MCF 10A (cell line): ENCODE results near the gene NID1. TPM values are rescaled to one million over a fixed set of nuclear protein-coding genes. Genes with fewer than 3 reads are reported as not detected.

Experiments used
- BruUV-seq: library from RNA; stranded (reverse); fragments of 400-500 nt; replicated peaks from 2 replicates; lab custom pipeline; 2021; lab: Mats Ljungman, UMichigan
- CTCF ChIA-PET: fragments of 300-600 bp; sonication (Branson Sonifier 250); formaldehyde crosslinking; extraction: SDS; loops from one replicate; lab custom pipeline; 2021; ENCODE audit warnings: antibody characterized with exemption, inconsistent platforms; lab: Yijun Ruan, JAX
- POLR2A ChIA-PET: fragments of 300-600, 350-650 bp; sonication (Branson Sonifier 250); formaldehyde crosslinking; extraction: SDS; loops from one replicate; lab custom pipeline; 2020; ENCODE audit warnings: antibody characterized with exemption, inconsistent platforms; lab: Yijun Ruan, JAX
- DNase-seq: peaks from one replicate; pipeline ENCODE4 v3.0.0-alpha.2; 2018; ENCODE audit not compliant: unreplicated experiment
- H3K27ac Mint-ChIP-seq: one replicate; pipeline ENCODE4 v1.8.0; 2022; ENCODE audit warnings: mild to moderate bottlenecking, low read depth, mixed read lengths; ENCODE audit not compliant: unreplicated experiment
- H3K27me3 Mint-ChIP-seq: one replicate; pipeline ENCODE4 v1.8.0; 2022; ENCODE audit warnings: mixed read lengths; ENCODE audit not compliant: insufficient read depth, unreplicated experiment
- H3K36me3 Mint-ChIP-seq: one replicate; pipeline ENCODE4 v1.8.0; 2022; ENCODE audit warnings: mild to moderate bottlenecking, moderate library complexity, mixed read lengths; ENCODE audit not compliant: insufficient read depth, unreplicated experiment
- H3K4me1 Mint-ChIP-seq: one replicate; pipeline ENCODE4 v1.8.0; 2022; ENCODE audit warnings: mixed read lengths; ENCODE audit not compliant: insufficient read depth, unreplicated experiment
- H3K4me3 Mint-ChIP-seq: one replicate; pipeline ENCODE4 v1.8.0; 2022; ENCODE audit warnings: mild to moderate bottlenecking, moderate library complexity, mixed read lengths; ENCODE audit not compliant: unreplicated experiment
- H3K9me3 Mint-ChIP-seq: one replicate; pipeline ENCODE4 v1.8.0; 2022; ENCODE audit warnings: mixed read lengths; ENCODE audit not compliant: unreplicated experiment
- intact Hi-C: fragments of 100-400 bp; cut with micrococcal nuclease; formaldehyde crosslinking; loops from 2 replicates; pipeline ENCODE4 v1.14.1; 2022
- total RNA-seq: library from RNA; stranded (reverse); gene quantifications from 2 replicates; pipeline ENCODE4 v1.2.3, GENCODE V29; 2022
- TF ChIP-seq, protein P1 (sequence below): fragments of 200-600 bp; IDR thresholded peaks from one replicate; pipeline ENCODE4 v1.8.0; 2022; ENCODE audit warnings: antibody characterized with exemption, mild to moderate bottlenecking; ENCODE audit not compliant: unreplicated experiment

NID1 gene
- total RNA-seq, 1 experiment from 2014 or later, result 0.16 TPM

DNA sequence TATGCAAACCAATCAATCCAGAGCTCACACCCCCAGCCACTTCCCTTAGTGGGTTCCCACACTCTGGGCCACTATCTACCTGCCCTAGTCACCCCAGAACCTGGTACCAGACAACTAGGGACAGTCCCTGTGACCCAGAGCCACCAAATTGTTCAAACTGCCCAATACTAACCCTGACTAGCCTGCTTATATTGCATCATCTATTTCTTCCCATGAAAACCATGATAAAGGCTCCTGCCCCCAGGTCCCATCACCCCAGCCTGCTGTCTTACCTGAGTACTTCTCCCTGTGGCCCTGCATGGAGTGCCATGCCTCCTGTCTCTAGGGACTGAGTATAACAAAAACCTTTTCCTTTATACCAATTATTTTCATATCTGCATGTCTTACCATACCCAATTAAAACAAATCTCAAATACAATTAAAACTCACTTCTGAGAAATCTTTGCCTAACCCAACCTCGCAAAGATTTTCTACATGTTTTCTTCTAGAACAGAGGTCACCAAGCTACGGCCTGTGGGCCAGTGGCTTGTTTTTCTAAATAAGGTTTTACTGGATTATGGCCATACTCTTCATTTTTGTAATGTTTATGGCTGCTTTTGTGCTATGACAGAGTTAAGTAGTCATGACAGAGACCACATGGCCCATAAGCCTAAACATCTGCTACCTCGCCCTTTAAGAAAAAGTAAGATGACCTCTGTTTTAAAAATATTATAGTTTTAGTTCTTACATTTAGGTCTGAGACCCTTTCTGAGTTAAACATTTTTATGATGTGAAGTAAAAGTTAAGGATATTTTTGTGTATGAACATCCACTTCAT lies 31.0 kb upstream of the NID1 start:
- CTCF ChIA-PET, result interaction anchor here (0.6 kb wide), 2 partner anchors 10 to 17 kb away, joined by 4 to 5 read pairs; no protein-coding TSS in a partner anchor
- no peaks in the 10 kb centered on the region for H3K4me1 Mint-ChIP-seq

DNA sequence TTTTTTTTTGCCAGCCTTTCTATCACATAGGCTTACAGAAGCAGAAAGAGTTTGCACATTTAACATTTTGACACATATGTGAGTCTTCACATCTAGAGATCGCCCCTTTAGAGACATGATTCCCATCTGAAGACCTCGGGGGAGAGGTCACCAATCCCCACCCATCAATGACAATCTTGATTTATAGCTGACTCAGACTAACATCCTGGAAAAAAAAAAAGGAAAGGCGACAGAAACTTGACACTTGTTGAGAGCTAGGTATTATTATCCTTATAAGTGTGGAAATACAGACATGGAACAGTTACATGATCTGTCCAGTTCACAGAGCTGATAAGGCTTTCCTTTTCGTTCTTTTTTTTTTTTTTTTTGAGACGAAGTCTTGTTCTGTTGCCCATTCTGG lies 28.0 kb upstream of the NID1 start:
- POLR2A ChIA-PET, result interaction anchor here (0.5 kb wide), 1 partner anchor 521 kb away, joined by 3 read pairs; no protein-coding TSS in a partner anchor

More for the DNA sequence above, 31.0 kb upstream of the NID1 start:
- intact Hi-C loops, result no loop called here
- H3K4me3 Mint-ChIP-seq, result no peak overlapping the region
- no peak for DNase-seq
- peaks cover 35% of the 10 kb centered on the region for H3K36me3 Mint-ChIP-seq
- POLR2A ChIA-PET, result interaction anchor here (0.7 to 1.6 kb wide), 2 partner anchors 79 to 136 kb away, joined by 3 to 5 read pairs; no protein-coding TSS in a partner anchor
- no peaks in the 10 kb centered on the region for H3K9me3 Mint-ChIP-seq
- peak overlapping the region; percentile 52 for H3K27ac Mint-ChIP-seq
- no TSS peak for BruUV-seq
- TF ChIP-seq, protein P1, sequence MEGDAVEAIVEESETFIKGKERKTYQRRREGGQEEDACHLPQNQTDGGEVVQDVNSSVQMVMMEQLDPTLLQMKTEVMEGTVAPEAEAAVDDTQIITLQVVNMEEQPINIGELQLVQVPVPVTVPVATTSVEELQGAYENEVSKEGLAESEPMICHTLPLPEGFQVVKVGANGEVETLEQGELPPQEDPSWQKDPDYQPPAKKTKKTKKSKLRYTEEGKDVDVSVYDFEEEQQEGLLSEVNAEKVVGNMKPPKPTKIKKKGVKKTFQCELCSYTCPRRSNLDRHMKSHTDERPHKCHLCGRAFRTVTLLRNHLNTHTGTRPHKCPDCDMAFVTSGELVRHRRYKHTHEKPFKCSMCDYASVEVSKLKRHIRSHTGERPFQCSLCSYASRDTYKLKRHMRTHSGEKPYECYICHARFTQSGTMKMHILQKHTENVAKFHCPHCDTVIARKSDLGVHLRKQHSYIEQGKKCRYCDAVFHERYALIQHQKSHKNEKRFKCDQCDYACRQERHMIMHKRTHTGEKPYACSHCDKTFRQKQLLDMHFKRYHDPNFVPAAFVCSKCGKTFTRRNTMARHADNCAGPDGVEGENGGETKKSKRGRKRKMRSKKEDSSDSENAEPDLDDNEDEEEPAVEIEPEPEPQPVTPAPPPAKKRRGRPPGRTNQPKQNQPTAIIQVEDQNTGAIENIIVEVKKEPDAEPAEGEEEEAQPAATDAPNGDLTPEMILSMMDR, result no peak
- no peaks in the 10 kb centered on the region for H3K27me3 Mint-ChIP-seq

DNA sequence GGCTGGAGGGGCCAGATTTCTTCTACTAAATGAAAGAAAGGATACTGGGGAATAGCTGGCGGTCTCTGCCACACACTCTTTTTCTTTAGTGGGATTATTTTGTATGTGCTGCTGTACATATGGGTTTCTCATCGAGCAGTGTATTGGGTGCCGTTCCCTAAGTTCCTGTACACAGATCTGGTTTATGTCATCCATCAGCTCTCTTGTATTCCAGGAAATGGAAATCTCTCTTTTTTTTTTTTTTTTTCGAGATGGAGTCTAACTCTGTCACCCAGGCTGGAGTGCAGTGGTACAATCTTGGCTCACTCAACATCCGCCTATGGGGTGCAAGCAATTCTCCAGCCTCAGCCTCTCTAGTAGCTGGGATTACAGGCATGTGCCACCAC lies 27.0 kb upstream of the NID1 start:
- no peaks in the 10 kb centered on the region for H3K27me3 Mint-ChIP-seq
- POLR2A ChIA-PET, result no interaction called here
- TF ChIP-seq, protein P1, result no peak
- peaks cover 5% of the 10 kb centered on the region for H3K4me1 Mint-ChIP-seq
- peaks cover 20% of the 10 kb centered on the region for H3K36me3 Mint-ChIP-seq
- CTCF ChIA-PET, result interaction anchor here (0.5 to 1.8 kb wide), 6 partner anchors 13 to 1108 kb away, joined by 3 to 8 read pairs (median 4); partner anchors contain the start of gene EDARADD
- no peak overlapping the region for H3K4me3 Mint-ChIP-seq
- H3K27ac Mint-ChIP-seq, result no peak overlapping the region
- no TSS peak for BruUV-seq
- intact Hi-C loops, result no loop called here
- no peaks in the 10 kb centered on the region for H3K9me3 Mint-ChIP-seq
- DNase-seq, result no peak

More for the DNA sequence above, 28.0 kb upstream of the NID1 start:
- intact Hi-C loops, result no loop called here
- BruUV-seq, result no TSS peak
- Mint-ChIP-seq H3K4me3 (no peak overlapping the region), H3K27ac (no peak overlapping the region), H3K9me3 (no peaks in the 10 kb centered on the region), H3K36me3 (peaks cover 27% of the 10 kb centered on the region), H3K27me3 (no peaks in the 10 kb centered on the region), H3K4me1 (peaks cover 5% of the 10 kb centered on the region)
- TF ChIP-seq, protein P1, result no peak
- CTCF ChIA-PET, result interaction anchor here (0.6 to 1.9 kb wide), 4 partner anchors 12 to 320 kb away, joined by 4 to 8 read pairs (median 6); no protein-coding TSS in a partner anchor
- DNase-seq, result no peak

DNA sequence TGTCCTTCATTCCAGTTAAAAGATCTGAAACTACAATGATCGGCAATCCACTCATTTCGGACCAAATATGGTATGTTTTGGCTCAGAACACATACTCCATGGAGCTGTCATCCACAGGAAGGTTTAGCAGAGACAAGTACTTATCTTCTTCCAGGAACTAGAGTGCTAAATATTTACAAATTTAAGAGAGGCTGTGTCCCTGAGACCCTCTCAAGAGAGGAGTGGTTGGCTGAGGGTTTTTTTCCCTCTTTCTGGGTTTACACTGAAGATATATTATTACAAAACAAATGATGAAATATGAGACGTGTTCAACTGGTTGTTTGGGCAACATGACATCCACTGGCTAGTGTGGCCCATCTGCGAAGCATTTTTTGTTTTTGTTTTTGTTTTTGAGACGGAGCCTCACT lies 25.9 kb upstream of the NID1 start:
- intact Hi-C loops, result no loop called here
- Mint-ChIP-seq H3K27ac (no peak overlapping the region), H3K36me3 (peaks cover 8% of the 10 kb centered on the region), H3K9me3 (no peaks in the 10 kb centered on the region), H3K4me3 (no peak overlapping the region), H3K27me3 (no peaks in the 10 kb centered on the region), H3K4me1 (peaks cover 5% of the 10 kb centered on the region)
- BruUV-seq, result no TSS peak
- CTCF ChIA-PET, result interaction anchor here (0.5 to 1.1 kb wide), 9 partner anchors 8 to 747 kb away, joined by 3 to 7 read pairs (median 4); no protein-coding TSS in a partner anchor
- POLR2A ChIA-PET, result interaction anchor here (1.3 kb wide), 1 partner anchor 434 kb away, joined by 3 read pairs; no protein-coding TSS in a partner anchor
- no peak for DNase-seq
- TF ChIP-seq, protein P1, result no peak
